B cell (primary cell): ENCODE data around the gene CEP85L. TPM values are rescaled to one million over a fixed set of nuclear protein-coding genes. Genes with fewer than 3 reads are reported as not detected.

Experiments
- ATAC-seq: fragments of 200-7000 bp; cut with Tn5 transposase; one replicate; pipeline ENCODE4 v1.10.0; 2021; ENCODE audit warnings: low read depth, mild to moderate bottlenecking, moderate number of reproducible peaks, moderate library complexity
- CTCF ChIA-PET: fragments of 350-600 bp; sonication (Branson Sonifier 250); formaldehyde crosslinking; loops from one replicate; lab custom pipeline; 2021; ENCODE audit warnings: antibody characterized with exemption, inconsistent platforms; lab: Charles Lee
- POLR2A ChIA-PET: fragments of 350-600 bp; sonication (Branson Sonifier 250); formaldehyde crosslinking; loops from one replicate; lab custom pipeline; 2021; ENCODE audit warnings: antibody characterized with exemption; lab: Charles Lee
- DNase-seq: peaks from one replicate; pipeline ENCODE4 v3.0.0; 2013
- H2AFZ ChIP-seq: 2 replicates; pipeline ENCODE4 v1.6.1; 2012; ENCODE audit warnings: mild to moderate bottlenecking, low read depth, low read length; ENCODE audit not compliant: insufficient read depth, poor library complexity, severe bottlenecking
- H3K27ac ChIP-seq, 2 donors: 1 replicate in 1 of 2; 2 replicates in 1 of 2; pipeline ENCODE4 v1.5.1; 2012 to 2013; ENCODE audit warnings: low read length in 2 of 2, mild to moderate bottlenecking in 2 of 2, moderate library complexity in 1 of 2
- H3K27me3 ChIP-seq, 4 experiments: fragments of 200-600 bp in 1 of 4; sonication (generic) in 1 of 4; replicated peaks in 1 of 4; 1 replicate in 2 of 4; 2 replicates in 2 of 4; pipeline versions ENCODE4 v1.6.1 to v1.7.0; 2013 to 2016; ENCODE audit warnings: low read length in 3 of 4, mild to moderate bottlenecking in 2 of 4, mixed read lengths in 1 of 4, moderate library complexity in 1 of 4; ENCODE audit not compliant: insufficient read depth in 4 of 4, control insufficient read depth in 3 of 4; ENCODE audit errors: control extremely low read depth in 1 of 4
- H3K36me3 ChIP-seq, 2 experiments: replicated peaks in 1 of 2; 1 replicate in 1 of 2; 2 replicates in 1 of 2; pipeline versions ENCODE4 v1.6.1 to v1.7.1; 2013; ENCODE audit warnings: low read length in 1 of 2; ENCODE audit not compliant: insufficient read depth in 2 of 2, control insufficient read depth in 1 of 2; ENCODE audit errors: control extremely low read depth in 1 of 2, extremely low read depth in 1 of 2
- H3K4me1 ChIP-seq, 2 donors: fragments of 200-600 bp in 1 of 2; sonication (generic) in 1 of 2; 1 replicate in 1 of 2; 2 replicates in 1 of 2; pipeline versions ENCODE4 v1.5.1 to v1.6.1; 2013 to 2017; ENCODE audit warnings: low read length in 2 of 2; ENCODE audit not compliant: control insufficient read depth in 2 of 2, insufficient read depth in 2 of 2
- H3K4me2 ChIP-seq: replicated peaks from 2 replicates; pipeline ENCODE3; 2012; ENCODE audit warnings: mild to moderate bottlenecking, low read depth, low read length; ENCODE audit not compliant: poor library complexity, severe bottlenecking
- H3K4me3 ChIP-seq, 5 experiments: fragments of 200-600 bp in 1 of 5; sonication (generic) in 1 of 5; 1 replicate in 3 of 5; 2 replicates in 2 of 5; pipeline versions ENCODE4 v1.5.1 to v1.7.0; 2011 to 2016; ENCODE audit warnings: low read length in 4 of 5, mild to moderate bottlenecking in 4 of 5, low read depth in 2 of 5, control low read depth in 1 of 5, moderate library complexity in 1 of 5; ENCODE audit not compliant: insufficient read depth in 1 of 5; ENCODE audit errors: control extremely low read depth in 1 of 5, extremely low read depth in 1 of 5
- H3K79me2 ChIP-seq: fragments of 200-600 bp; sonication (generic); one replicate; pipeline ENCODE4 v1.6.0; 2016; ENCODE audit warnings: low read length; ENCODE audit not compliant: control insufficient read depth, insufficient read depth
- H3K9ac ChIP-seq: fragments of 200-600 bp; sonication (generic); 2 replicates; pipeline ENCODE4 v1.6.1; 2017; ENCODE audit warnings: mild to moderate bottlenecking, low read length, moderate library complexity
- H3K9me3 ChIP-seq, 3 donors: one replicate each; pipeline versions ENCODE4 v1.6.1 to v1.7.1; 2013; ENCODE audit warnings: low read length in 2 of 3; ENCODE audit not compliant: control insufficient read depth in 2 of 3, insufficient read depth in 1 of 3; ENCODE audit errors: control extremely low read depth in 1 of 3
- H4K20me1 ChIP-seq: 2 replicates; pipeline ENCODE4 v1.6.0; 2012; ENCODE audit warnings: mild to moderate bottlenecking, low read length; ENCODE audit not compliant: insufficient read depth, control insufficient read depth, poor library complexity, severe bottlenecking
- H3K27ac Mint-ChIP-seq: one replicate; pipeline ENCODE4 v1.8.0; 2021; ENCODE audit warnings: mixed read lengths
- H3K27me3 Mint-ChIP-seq: one replicate; pipeline ENCODE4 v1.8.0; 2021; ENCODE audit warnings: mixed read lengths
- H3K4me1 Mint-ChIP-seq: one replicate; pipeline ENCODE4 v1.8.0; 2021; ENCODE audit warnings: mixed read lengths
- H3K4me3 Mint-ChIP-seq: one replicate; pipeline ENCODE4 v1.8.0; 2021; ENCODE audit warnings: mixed read lengths
- H3K9me3 Mint-ChIP-seq: one replicate; pipeline ENCODE4 v1.8.0; 2022; ENCODE audit warnings: mixed read lengths; ENCODE audit not compliant: insufficient read depth
- CTCF ChIP-seq: fragments of 200-600 bp; IDR thresholded peaks from one replicate; pipeline ENCODE4 v1.8.0; 2022; ENCODE audit warnings: antibody characterized with exemption, mild to moderate bottlenecking
- EZH2 ChIP-seq: IDR thresholded peaks from 2 replicates; pipeline ENCODE4 v1.6.1; 2012; ENCODE audit warnings: borderline replicate concordance, low read depth, mild to moderate bottlenecking, moderate library complexity, low read length; ENCODE audit not compliant: insufficient read depth, poor library complexity, severe bottlenecking
- WGBS: methylation state at CpG from one replicate; pipeline ENCODE4 v1.1.5; 2013; ENCODE audit warnings: missing lambda C conversion rate; ENCODE audit not compliant: insufficient coverage; 5-methylcytosine and 5-hydroxymethylcytosine counted together
- intact Hi-C: fragments of 100-400 bp; cut with micrococcal nuclease; formaldehyde crosslinking; loops from one replicate; pipeline ENCODE4 v1.10.0; 2022
- polyA plus RNA-seq: library from polyadenylated mRNA; depleted of rRNA; stranded (reverse); fragments of >200 nt; gene quantifications from 2 replicates; pipeline ENCODE4 v1.2.3, GENCODE V29; 2012
- total RNA-seq, 2 donors: library from RNA; stranded (reverse); fragments of 120-200 nt in 1 of 2; gene quantifications; 1 replicate in 1 of 2; 2 replicates in 1 of 2; pipeline versions ENCODE4 v1.2.3 to v1.2.4, GENCODE V29; 2013 to 2022

Gene CEP85L
- total and polyA plus RNA-seq, 2 donors (not counting 1 experiment from before 2014, with no cell fraction given), result 7.6 to 32.1 TPM

- H3K4me3 Mint-ChIP-seq, result no peak overlapping the region
- H3K9me3 ChIP-seq, result no peaks in the 10 kb centered on the region
- H3K36me3 ChIP-seq, result peaks cover 3 to 5% of the 10 kb centered on the region in 2 experiments
- H3K4me1 Mint-ChIP-seq, result peaks cover 19% of the 10 kb centered on the region
- ATAC-seq (no peak), DNase-seq (no peak)
- intact Hi-C loops, result loop anchor here (10.0 kb wide), 1 partner anchor 333 kb away; the partner anchor contains the start of gene ASF1A
- H3K27me3 ChIP-seq, result no peaks in the 10 kb centered on the region
- no peak overlapping the region for H2AFZ ChIP-seq
- H3K27ac Mint-ChIP-seq, result no peak overlapping the region
- ChIA-PET POLR2A (no interaction called here), CTCF (interaction anchor here (0.6 to 0.7 kb wide), 2 partner anchors 8 to 224 kb away, joined by 3 to 4 read pairs; no protein-coding TSS in a partner anchor)
- no peaks in the 10 kb centered on the region for H4K20me1 ChIP-seq
- H3K27ac ChIP-seq, result no peak overlapping the region
- H3K9me3 Mint-ChIP-seq, result no peaks in the 10 kb centered on the region
- no peak overlapping the region for H3K4me2 ChIP-seq
- WGBS, result no CpG with 5 or more reads among the region's 1 CpG
- H3K27me3 Mint-ChIP-seq, result no peaks in the 10 kb centered on the region
- peaks cover 20% of the 10 kb centered on the region for H3K79me2 ChIP-seq
- no peak for TF ChIP-seq CTCF
- TF ChIP-seq EZH2, result no peak
- no peak overlapping the region for H3K9ac ChIP-seq
- peaks cover 6 to 11% of the 10 kb centered on the region in 2 donors for H3K4me1 ChIP-seq
- no peak overlapping the region for H3K4me3 ChIP-seq
Measured at GRCh38 chr6:118562248-118562647, 89.1 kb downstream of the CEP85L start.

- no peak for DNase-seq
- H3K36me3 ChIP-seq, result no peaks in the 10 kb centered on the region
- intact Hi-C loops, result loop anchor here (10.0 kb wide), 1 partner anchor 335 kb away; the partner anchor contains the start of gene ASF1A
- H3K4me2 ChIP-seq, result no peak overlapping the region
- no peak for ATAC-seq
- H3K27me3 ChIP-seq, result no peaks in the 10 kb centered on the region
- H4K20me1 ChIP-seq, result no peaks in the 10 kb centered on the region
- H3K79me2 ChIP-seq, result peaks cover 7% of the 10 kb centered on the region
- no peak overlapping the region for H3K27ac ChIP-seq
- Mint-ChIP-seq H3K27ac (no peak overlapping the region), H3K4me1 (peaks cover 10% of the 10 kb centered on the region), H3K27me3 (no peaks in the 10 kb centered on the region), H3K9me3 (no peaks in the 10 kb centered on the region), H3K4me3 (no peak overlapping the region)
- POLR2A ChIA-PET, result no interaction called here
- H3K9me3 ChIP-seq, result no peaks in the 10 kb centered on the region
- TF ChIP-seq EZH2, result no peak
- TF ChIP-seq CTCF, result no peak
- CTCF ChIA-PET, result interaction anchor here (0.6 kb wide), 1 partner anchor 241 kb away, joined by 3 read pairs; no protein-coding TSS in a partner anchor
- H2AFZ ChIP-seq, result no peak overlapping the region
- H3K4me1 ChIP-seq, result peaks cover 0 to 5% of the 10 kb centered on the region in 2 donors
- no peak overlapping the region for H3K9ac ChIP-seq
- no peak overlapping the region for H3K4me3 ChIP-seq
Measured at GRCh38 chr6:118559659-118560058, 91.7 kb downstream of the CEP85L start.
